HT-29 (cell line): ENCODE results near the gene TNFRSF8. TPM values are rescaled to one million over a fixed set of nuclear protein-coding genes. Genes with fewer than 3 reads are reported as not detected.

Experiments used
- DNase-seq: peaks from one replicate; pipeline ENCODE4 v3.0.0-alpha.2; 2015; ENCODE audit warnings: low spot score
- total RNA-seq: library from RNA; depleted of rRNA; stranded (reverse); fragments of >200 nt; shearing (Covaris generic); gene quantifications from 2 replicates; pipeline ENCODE4 v1.2.3, GENCODE V29; 2014

TNFRSF8 gene
- total RNA-seq, 1 experiment from 2014 or later, result not detected

- DNase-seq, result no peak
Observed at GRCh38 chr1:12113433-12114339, 50.6 kb downstream of the TNFRSF8 start.

- DNase-seq, result no peak
Observed at GRCh38 chr1:12114340-12114683, 51.2 kb downstream of the TNFRSF8 start.

DNA sequence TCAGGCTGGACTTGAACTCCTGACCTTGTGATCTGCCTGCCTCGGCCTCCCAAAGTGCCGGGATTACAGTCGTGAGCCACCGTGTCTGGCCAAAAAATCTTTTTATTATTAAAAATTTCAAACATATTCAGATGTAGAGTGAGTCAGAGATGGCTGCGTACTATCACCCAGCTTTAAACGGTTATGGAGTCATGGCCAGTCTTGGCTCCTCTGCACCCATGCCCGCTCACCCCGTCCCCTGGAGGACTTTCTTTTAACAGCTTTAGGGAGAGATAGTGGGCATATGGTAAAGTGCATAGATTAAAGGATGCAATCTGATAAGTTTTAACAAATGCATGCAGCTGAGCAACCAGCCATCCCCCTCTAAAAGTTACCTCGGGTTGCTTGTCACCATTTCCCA is 51.8 kb downstream of the TNFRSF8 start:
- DNase-seq, result no peak

- no peak for DNase-seq
Observed at GRCh38 chr1:12121212-12122003, 58.3 kb downstream of the TNFRSF8 start.

- DNase-seq, result no peak
Observed at GRCh38 chr1:12123172-12123571, 60.1 kb downstream of the TNFRSF8 start.

DNA sequence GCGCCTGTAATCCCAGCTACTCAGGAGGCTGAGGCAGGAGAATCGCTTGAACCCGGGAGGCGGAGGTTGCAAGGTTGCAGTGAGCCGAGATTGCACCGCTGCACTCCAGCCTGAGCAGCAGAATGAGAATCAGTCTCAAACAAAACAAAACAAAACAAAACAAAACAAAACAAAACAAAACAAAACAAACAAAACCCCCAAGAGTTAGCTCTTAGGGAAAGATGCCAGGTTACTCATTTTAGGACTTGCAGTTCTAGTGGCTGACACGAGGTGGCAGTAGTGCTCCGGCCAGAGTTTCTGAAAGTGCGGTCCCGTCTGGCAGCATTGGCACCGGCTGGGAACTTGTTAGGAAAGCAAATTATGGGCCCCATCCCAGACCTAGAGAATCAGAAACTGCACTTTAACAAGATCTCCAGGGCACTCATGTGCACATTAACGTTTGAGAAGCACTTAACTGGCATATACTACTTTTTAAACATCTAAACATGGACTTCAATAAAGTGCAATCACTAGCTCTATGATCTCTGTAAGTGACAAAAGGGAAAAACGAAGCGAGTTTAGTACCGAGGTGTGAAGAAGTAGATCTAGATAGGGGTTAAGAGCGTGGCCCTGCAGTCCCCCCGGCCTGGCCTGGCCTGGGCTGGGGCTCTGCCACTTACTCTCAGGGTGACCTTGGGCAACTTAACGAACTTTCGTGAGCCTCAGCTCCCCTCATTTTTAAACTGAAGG is 61.8 kb downstream of the TNFRSF8 start:
- peak; percentile 82 for DNase-seq

GRCh38 chr1:12125422-12126355 is 62.6 kb downstream of the TNFRSF8 start:
- no peak for DNase-seq

- no peak for DNase-seq
Observed at GRCh38 chr1:12126781-12127180, 63.7 kb downstream of the TNFRSF8 start.

GRCh38 chr1:12127206-12127810 is 64.2 kb downstream of the TNFRSF8 start:
- DNase-seq, result no peak

DNA sequence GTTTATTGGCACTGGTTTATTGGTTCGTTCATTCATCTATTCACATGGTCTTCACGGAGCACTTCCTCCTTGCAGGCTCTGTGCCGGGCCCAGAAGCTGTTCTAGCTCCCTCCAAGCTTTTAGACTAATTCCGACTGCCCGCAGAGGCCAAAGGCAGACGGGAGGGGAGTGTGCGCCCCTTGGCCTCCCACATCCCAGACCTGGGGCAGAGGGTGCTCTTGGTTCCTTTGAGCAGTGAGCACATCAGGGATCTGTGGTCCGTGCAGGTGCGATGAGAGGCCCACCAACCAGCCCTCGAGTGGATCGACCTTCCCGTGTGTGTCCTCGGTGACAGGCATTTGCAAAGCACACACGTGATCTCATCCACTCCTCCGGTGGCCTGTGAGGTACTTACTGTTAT is 65.0 kb downstream of the TNFRSF8 start:
- no peak for DNase-seq

DNA sequence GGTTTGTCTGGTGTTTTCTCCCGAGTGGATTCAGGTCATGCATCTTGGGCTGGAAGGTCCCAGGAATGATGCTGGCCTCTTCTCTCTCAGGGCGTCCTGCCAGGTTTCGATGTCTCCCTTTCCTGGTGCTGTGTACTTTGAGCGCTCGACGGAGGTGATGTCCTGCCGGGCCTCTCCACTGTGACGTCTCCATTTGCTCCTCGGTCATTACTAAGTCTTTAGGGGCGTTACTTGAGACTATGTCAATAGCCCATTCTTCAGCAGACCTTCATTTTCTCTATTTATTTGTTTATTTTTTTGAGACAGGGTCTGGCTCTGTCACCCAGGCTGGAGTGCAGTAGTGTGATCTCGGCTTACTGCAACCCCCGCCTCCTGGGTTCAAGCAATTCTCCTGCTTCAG is 66.5 kb downstream of the TNFRSF8 start:
- no peak for DNase-seq

DNA sequence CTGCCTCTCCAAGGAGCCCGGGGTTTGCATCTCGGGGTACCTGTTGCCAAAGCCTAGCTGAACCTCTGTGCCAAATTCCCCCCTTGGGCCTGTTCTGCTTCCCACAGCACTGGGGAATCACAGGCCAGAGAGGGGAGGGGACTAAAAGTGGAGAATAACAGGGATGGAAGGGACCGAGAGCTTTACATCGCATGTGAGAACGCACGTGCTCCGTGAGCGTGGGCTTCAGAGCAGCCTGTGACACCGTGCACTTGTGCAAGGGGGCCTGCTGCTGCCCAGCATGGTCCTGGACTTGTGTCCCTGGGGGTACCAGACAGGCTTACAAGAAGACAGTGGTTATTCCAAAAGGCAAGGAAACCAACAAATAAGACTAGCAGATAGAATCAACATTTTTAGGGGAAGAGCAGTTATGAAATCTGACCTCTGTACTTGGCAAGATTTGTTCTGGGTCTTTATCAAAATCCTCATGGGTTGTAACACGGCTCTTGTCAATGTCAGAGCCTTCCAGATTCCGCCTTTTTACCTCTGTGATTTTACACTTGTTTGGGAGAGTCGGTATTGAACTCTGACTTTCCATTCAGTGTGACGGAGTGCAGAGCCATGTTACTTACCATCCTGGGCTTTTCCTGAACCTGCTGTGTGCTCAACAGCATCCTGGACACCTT is 67.5 kb downstream of the TNFRSF8 start:
- no peak for DNase-seq

DNA sequence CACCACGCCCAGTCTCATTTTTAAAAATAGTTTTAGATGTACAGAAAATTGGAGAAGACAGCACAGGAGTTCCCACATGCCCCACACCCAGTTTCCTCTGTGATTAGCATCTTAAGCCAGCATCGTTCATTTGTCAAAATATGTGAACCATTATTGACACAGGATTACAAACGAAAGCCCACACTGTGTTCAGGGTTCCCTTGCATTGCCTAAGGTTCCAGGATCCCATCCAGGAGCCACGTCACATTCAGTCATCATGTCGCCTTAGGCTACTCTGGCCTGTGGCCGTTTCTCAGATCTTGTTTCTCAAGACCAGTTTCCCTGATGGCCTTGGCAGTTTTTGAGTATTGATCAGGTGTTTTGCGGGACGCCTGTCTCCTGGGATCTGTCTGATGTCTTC is 69.0 kb downstream of the TNFRSF8 start:
- DNase-seq, result no peak

DNA sequence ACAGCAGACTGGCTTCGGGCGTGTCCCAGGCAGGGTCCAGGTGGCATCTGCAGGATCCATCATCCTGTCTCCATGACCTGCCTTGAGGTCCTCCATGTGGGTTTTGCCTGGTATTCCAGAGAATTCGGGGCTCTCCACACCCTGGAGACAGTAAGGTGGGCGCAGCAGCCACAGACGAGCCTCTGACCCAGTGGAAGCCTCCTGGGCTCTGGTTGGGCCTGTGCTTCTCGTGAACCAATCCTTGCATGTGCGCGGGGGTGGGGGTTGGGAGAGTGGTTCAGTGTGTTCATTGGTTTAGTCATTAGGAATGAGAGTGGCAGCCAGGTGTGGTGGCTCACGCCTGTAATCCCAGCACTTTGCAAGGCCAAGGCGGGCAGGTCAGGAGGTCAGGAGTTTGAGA is 71.6 kb downstream of the TNFRSF8 start:
- no peak for DNase-seq

DNA sequence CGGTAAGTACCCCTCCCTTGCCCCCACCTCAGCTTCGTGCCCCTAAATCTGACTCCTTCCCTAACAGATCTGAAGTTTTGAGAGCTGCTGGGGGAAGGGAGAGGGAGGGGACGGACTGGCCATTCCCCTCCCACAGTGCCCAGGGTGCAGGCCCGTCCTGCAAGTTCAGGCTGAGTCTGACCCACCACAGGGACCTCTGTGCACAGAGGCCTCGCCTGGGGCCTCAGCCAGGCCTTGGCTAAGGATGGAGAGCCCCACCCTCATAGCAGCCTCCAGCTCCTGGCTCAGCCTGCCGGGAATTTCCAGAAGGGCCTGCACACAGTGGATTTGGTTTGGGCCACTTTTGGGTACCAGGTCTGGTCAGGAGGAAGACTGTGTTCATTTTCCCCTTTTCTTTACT is 72.5 kb downstream of the TNFRSF8 start:
- DNase-seq, result no peak

GRCh38 chr1:12136916-12137610 is 74.0 kb downstream of the TNFRSF8 start:
- no peak for DNase-seq

DNA sequence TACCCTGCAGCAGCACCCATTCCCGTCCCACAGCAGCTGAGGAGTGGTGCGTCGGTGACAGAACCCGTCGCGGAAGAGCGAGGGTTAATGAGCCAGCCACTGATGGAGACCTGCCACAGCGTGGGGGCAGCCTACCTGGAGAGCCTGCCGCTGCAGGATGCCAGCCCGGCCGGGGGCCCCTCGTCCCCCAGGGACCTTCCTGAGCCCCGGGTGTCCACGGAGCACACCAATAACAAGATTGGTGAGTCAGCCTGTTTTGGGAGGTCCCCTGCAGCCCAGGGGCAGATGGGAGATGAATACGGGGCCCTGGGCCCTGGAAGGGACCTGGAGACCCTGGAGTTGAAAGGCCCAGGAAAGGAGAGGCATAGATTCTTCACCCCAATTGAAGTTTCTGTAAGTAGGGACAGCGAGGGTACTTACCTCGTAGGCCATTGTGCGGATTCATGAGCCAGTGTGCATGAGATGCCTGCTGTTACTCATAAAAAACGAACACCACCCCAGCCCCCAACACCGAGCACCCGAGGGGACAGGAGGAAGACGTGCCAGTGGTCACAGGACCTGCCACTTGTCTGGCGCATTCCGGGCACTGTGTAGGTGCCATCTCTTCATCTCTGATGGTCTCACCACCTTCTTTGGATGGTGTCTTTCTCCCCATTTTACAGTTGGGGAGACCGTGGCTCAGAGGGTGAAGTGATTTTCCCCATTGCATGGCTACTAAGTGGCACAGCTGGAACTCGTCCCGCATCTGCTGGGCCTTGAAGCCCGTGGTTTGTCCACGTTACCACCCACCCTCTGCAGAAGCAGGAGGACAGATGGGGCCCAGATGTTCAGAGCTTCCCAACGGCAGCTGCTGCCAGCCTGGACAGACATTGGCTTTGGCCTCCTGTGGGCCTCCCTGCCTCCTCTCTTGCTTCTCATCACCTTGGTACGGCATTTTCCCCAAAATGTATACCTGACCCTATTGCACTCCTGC is 75.4 kb downstream of the TNFRSF8 start:
- DNase-seq, result no peak

GRCh38 chr1:12140016-12140415 is 76.9 kb downstream of the TNFRSF8 start:
- DNase-seq, result no peak
